Esophagus muscularis mucosa (tissue), 2 donors: Measurements from ENCODE around the gene CELSR1.

ENCODE experiments used
- POLR2A ChIP-seq: fragments of 450-650 bp; IDR thresholded peaks from one replicate; pipeline ENCODE4 v1.6.1; 2017; ENCODE audit warnings: antibody characterized with exemption, moderate library complexity, mild to moderate bottlenecking, low read depth
- POLR2AphosphoS5 ChIP-seq, 2 donors: sonication (generic); formaldehyde crosslinking; IDR thresholded peaks; one replicate each; pipeline ENCODE4 v1.6.1; 2017; ENCODE audit warnings: antibody characterized with exemption in 2 of 2

DNA sequence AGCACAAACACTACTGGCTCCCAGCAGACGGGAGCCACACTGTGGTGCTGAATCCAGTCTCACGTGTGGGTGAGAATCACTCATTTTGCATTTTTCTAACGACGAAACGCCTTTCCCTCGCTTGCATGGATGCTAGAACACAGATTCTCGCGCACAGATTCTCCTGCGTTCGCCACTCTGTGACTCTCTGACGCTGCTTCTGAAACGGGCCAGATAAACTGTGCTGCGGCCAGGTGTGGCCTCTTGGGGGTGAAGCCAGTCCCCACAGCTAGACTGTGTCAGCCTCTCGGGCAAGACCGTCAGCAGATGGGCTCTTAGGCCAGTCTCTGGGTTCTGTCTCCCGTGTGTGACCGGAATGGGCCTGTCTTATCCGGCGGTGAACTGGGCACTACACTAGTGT is 157.4 kb downstream of the CELSR1 start:
- TF ChIP-seq POLR2A (no peak), POLR2AphosphoS5 (IDR thresholded peaks at IDR 0.05) (no peak)
